HG02642 (cell line): ENCODE data around the gene IGF2R.
"Not testable (repeated sequence)": the region's sequence is repeated elsewhere in the genome, so short reads cannot be mapped to it uniquely, and the experiment has no call there.

Source experiments
- ATAC-seq: cut with Tn5 transposase; IDR thresholded peaks from one replicate; pipeline ENCODE4 v1.9.1; 2021; ENCODE audit warnings: mild to moderate bottlenecking; ENCODE audit not compliant: unreplicated experiment, poor library complexity

Gene IGF2R, protein sequence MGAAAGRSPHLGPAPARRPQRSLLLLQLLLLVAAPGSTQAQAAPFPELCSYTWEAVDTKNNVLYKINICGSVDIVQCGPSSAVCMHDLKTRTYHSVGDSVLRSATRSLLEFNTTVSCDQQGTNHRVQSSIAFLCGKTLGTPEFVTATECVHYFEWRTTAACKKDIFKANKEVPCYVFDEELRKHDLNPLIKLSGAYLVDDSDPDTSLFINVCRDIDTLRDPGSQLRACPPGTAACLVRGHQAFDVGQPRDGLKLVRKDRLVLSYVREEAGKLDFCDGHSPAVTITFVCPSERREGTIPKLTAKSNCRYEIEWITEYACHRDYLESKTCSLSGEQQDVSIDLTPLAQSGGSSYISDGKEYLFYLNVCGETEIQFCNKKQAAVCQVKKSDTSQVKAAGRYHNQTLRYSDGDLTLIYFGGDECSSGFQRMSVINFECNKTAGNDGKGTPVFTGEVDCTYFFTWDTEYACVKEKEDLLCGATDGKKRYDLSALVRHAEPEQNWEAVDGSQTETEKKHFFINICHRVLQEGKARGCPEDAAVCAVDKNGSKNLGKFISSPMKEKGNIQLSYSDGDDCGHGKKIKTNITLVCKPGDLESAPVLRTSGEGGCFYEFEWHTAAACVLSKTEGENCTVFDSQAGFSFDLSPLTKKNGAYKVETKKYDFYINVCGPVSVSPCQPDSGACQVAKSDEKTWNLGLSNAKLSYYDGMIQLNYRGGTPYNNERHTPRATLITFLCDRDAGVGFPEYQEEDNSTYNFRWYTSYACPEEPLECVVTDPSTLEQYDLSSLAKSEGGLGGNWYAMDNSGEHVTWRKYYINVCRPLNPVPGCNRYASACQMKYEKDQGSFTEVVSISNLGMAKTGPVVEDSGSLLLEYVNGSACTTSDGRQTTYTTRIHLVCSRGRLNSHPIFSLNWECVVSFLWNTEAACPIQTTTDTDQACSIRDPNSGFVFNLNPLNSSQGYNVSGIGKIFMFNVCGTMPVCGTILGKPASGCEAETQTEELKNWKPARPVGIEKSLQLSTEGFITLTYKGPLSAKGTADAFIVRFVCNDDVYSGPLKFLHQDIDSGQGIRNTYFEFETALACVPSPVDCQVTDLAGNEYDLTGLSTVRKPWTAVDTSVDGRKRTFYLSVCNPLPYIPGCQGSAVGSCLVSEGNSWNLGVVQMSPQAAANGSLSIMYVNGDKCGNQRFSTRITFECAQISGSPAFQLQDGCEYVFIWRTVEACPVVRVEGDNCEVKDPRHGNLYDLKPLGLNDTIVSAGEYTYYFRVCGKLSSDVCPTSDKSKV (N-terminal part only)

GRCh38 chr6:159968295-159969203, at the start of gene IGF2R:
IGF2R (plus strand) TSS chr6:159969082; CDS start chr6:159969247, 165 bp downstream.
- peak; percentile 89 for ATAC-seq

- no peak for ATAC-seq
Observed at GRCh38 chr6:159919800-159920199, 49.1 kb upstream of the IGF2R start.

DNA sequence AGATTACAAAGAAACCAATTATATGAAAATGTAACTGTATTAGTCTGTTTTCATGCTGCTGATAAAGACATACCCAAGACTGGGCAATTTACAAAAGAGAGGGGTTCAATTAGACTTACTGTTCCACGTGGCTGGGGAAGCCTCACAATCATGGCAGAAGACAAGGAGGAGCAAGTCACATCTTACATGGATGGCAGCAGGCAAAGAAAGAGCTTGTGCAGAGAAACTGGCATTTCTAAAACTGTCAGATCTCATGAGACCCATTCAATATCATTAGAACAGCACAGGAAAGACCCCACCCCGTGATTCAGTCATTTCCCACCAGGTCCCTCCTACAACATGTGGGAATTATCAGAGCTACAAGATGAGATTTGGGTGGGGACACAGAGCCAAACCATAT, 44.7 kb upstream of the IGF2R start:
- not testable (repeated sequence) for ATAC-seq

DNA sequence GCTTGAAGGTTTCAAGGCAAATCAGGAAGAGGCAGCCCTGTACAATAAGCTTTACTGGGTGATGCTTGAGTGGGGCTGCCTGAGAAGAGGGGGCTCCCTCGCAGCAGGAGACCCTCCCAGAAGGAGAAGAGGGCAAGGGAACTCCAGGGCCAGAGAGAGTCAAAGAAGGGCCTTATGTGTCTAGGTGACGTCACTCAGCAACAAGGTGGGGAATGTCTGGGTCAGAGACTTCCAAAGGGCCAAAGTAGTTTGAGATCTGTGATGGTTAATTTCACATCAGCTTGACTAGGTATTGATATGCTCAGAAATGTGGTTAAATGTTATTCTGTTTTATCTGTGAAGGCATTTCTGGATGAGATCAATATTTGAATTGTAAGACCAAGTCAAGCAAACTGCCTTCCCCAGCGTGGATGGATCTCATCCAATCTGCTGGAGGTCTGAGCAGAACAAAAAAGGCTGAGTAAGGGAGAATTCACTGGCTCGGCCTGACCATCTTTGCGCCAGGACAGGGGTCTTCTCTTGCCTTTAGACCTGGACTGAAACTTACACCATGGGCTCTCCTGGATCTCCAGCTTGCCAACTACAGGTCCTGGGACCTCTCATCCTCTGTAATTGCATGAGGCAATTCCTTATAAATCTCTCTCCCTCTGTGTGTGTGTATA, 42.2 kb upstream of the IGF2R start:
- ATAC-seq, result no peak

- peak; percentile 50 for ATAC-seq
Observed at GRCh38 chr6:159929819-159930218, 39.1 kb upstream of the IGF2R start.

DNA sequence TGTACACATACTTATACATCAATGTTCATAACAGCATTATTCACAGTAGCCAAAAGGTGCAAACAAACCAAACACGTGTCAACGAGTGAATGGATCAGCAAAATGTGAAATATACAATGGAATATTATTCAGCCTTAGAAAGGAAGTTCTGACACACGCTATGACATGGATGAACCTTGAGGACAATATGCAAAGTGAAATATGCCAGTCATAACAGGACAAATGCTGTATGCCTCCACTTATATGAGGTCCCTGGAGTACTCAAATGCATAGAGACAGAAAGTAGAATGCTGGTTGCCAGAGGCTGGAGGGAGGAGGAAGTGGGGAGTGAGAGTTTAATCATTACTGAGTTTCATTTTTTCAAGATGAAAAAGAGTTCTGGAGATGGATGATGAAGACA, 37.8 kb upstream of the IGF2R start:
- peak; percentile 89 for ATAC-seq

DNA sequence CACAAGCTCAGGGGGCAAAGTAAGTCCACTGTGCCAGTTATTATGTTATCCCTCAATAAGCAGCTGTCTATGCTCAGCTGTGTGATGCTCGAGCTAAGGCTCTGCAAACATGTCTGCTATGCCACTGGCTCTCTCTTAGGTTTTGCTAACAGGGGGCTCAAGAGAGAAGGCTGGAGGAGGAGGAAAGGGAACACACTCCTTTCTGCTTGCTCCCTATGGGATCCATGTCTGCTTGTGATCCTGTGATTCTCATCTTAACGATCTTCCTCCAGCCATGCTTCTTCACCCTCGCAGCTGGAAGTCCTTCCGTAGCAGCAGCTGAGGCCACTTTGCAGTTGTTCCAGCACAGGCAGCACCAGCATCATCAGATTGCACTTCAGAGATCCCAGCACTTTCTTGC, 37.0 kb upstream of the IGF2R start:
- peak; percentile 4 for ATAC-seq

DNA sequence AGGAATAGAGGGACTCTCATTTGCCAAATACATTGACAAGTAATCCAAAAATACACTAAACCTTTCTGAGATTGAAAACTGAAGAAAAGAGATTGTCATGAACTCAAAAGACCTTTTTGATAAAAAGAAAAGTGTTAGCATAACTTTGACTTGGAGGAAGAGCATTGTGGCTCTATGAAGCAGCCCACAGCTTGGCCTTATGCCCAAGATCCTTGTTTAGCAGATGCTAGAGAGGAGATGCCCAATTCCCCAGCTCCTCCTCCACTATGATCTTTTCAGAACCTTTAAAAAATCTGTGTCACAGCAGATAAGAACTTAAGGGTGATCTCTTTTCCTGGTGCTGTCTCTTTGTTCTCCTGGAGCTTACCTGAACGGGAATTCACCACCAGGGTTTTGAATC, 35.8 kb upstream of the IGF2R start:
- ATAC-seq, result no peak

DNA sequence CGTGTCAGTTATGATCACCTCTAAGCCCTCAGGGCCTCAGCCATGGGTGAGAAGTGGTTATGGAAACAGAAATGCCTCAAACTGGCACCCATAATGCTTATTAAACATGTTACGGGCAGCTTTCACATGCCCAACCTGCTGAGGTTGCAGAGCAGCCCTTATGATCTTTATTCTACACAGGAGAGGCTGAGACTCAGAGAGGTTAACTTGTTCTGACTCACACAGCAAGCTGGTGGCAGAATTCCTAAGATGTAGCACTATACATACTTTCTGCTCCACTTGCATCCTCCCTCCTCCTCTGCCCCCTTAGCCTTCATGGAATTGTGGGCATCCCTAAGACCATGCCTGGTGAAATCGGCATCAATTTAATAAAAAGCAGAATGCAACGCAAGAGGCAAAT, 34.7 kb upstream of the IGF2R start:
- no peak for ATAC-seq

DNA sequence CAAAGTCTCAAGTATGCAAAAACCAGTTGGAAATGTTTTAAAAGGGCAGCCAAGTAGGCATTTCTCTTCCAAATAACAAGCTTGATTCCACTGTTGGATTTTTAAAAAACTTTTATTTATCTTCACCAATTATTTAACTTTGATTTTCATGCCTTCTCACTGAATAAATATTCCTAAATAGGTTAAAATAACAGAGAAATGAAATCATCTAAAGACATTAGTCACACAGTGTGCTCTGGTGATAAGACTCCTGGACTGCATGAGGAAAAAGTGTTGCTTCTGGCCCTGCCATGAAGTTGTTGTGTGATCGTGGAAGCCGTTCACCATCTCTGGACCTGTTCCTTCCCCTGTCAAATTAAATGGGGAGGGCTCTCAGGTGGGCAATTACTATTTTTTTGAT, 33.8 kb upstream of the IGF2R start:
- ATAC-seq, result no peak

DNA sequence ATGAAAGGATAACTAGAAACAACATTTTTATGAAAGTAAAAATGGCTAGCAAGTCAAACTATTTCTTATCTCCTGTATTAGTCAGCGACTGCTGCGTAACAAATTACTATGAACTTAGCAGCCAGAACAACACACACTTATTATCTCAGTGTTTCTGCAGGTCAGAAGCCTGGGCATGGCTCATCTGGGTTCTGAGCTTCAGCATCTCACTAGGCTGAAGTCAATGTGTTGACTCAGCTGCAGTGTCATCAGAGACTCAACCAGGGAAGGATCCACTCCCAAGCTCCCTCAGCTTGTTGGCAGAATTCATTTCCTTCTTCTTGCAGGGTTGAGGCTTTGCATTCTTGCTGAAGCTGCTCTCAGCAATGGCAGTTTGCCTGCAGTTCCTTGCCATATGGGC, 33.2 kb upstream of the IGF2R start:
- ATAC-seq, result no peak

- no peak for ATAC-seq
Observed at GRCh38 chr6:159939591-159940016, 29.3 kb upstream of the IGF2R start.

DNA sequence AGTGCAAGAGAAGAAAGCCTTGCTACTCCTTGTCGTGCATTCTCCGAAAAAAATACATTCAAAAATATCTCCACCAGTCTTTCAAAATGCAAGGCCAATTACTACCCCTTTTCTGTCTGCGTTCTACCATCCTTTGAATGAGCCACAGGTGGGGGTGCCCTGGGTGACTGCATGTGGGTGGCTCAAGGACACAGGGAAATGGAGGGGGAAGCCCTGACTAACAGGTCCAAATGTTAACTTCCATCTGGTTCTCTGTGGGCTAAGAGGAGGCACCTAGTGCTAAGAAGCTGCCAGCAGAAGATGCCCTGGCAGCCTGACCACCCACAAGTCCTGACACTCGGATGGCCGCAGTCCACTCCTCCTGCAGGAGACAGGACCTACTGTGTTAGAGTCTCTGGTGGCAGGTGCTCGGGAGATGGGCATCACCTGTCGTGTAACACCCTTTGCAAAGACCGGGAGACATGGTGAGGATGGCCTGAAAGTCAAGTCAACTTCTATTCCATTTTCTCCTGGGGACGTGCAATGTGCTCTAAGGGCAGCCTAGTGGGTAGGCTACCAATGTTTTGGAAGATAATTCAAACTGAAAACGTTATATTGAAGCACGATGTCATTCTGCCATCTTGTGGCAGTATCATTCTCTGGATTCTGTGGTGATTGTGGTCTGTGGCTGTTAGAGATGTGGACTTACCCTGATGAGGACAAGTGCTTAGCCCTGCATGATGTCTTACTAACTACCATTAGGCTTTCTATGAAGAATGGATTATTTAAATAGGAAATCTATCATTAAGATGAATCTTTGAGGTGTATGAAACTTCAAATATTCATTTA, 27.4 kb upstream of the IGF2R start:
- peak; percentile 92 for ATAC-seq

GRCh38 chr6:159943101-159943632, 25.7 kb upstream of the IGF2R start:
- no peak for ATAC-seq

GRCh38 chr6:159943968-159944598, 24.8 kb upstream of the IGF2R start:
- no peak for ATAC-seq

- ATAC-seq, result no peak
Observed at GRCh38 chr6:159945801-159946392, 23.0 kb upstream of the IGF2R start.

DNA sequence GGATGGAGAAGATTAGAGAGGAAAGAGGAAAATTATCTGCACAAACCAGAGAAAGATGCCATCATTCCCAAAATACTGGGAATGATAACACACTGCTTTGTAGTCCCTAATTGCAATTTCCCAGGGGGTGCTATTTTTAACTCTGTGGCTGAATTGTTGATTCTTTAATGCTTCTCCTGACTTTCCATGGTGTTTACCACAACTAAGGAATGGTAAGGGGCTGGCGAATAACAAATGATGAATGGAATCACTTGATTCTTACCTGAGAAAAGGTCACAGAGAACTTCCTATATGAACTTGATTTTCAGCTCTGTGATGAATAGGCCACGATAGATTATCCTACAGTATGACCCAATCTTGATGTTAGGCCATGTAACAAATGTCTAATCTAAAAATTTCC, 22.0 kb upstream of the IGF2R start:
- no peak for ATAC-seq
